GM19395 (cell line): Measurements from ENCODE around the gene FUT4.
"Not testable (repeated sequence)": the region's sequence is repeated elsewhere in the genome, so short reads cannot be mapped to it uniquely, and the experiment has no call there.

ENCODE experiments used
- ATAC-seq: cut with Tn5 transposase; IDR thresholded peaks from one replicate; pipeline ENCODE4 v1.9.1; 2021; ENCODE audit warnings: mild to moderate bottlenecking, moderate library complexity; ENCODE audit not compliant: unreplicated experiment

Gene FUT4

DNA sequence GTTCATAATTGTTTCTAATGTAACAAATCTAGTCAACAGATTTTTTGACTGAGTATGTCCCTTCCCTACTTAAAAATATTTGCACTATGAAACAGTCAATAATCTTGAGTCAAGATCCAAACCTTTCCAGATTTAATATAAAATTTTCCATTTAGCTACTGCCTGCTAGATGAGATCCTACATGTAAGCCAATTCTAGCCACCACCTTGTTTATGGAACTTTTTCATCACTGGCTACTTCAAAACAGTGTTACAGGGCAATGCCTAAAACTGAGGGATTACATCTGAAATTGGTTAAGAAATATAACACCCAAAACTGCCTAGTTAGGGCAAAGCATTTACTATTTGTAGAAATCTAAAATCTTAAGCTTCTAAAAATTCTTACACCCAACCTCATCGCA, 10.5 kb upstream of the FUT4 start:
- ATAC-seq: no peak

DNA sequence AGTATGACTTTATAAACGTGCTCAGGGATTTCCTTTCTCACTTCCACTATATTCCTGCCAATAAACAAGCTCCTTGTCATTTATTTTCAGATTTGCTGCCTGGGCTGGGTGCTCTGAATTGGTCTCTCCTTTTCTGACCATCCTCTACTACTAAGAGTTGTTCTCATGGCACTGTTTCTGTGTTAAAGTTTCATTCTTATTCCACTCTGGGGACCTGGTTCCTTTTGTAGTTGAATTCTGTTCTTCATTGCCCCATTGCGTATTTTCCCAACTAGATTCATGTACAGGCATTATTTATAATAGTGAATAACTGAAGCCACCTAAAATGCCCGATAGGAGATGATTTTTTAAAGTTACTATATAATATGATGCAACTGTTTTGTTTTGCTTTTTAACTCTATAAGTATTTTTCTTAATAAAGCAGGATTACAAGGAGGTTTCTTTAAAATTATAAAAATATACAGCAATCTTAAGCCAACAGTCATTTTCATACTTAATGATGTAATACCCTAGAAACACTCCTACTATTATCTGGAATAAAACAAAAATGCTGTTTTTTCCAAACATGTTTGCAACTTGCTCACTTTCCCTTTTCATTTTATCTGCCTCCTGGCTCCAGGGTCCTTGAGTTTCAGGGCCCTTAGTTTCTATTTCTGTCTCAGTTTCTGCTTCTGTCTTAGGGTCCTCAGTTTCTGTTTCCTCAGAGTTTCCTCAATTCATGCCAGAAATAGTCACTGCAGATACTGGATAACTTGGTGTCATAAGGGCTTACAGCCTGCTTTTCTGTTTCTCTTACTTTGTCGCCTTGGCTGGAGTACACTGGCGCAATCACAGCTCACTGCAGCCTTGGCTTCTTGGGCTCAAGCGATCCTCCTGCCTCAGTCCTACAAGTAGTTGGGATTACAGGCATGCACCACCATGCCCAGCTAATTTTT, 9.8 kb upstream of the FUT4 start:
- no peak for ATAC-seq

DNA sequence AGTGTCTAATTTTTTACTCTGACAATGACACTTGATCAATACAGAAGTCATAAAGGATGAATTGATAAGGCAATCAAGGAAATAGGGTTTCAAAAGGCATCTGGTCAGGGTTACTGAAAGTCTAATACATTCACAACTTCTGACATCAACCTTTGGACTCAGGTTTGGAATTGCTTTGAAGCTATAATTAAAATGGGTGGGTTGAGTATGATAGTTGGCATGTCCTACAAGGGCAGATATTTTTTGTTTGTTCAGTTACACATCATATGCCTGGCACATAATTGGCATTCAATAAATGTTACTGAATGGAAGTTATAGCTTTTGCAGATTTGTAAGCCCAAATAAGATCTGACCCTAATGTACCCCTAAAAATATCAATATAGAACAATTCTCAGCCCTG, 7.3 kb upstream of the FUT4 start:
- ATAC-seq: no peak

- no peak for ATAC-seq
Observed at GRCh38 chr11:94537031-94537600, 6.6 kb upstream of the FUT4 start.

GRCh38 chr11:94539420-94539819, 4.3 kb upstream of the FUT4 start:
- ATAC-seq: no peak

GRCh38 chr11:94544646-94545263, 1.0 kb downstream of the FUT4 start:
- ATAC-seq: peak; percentile 11

DNA sequence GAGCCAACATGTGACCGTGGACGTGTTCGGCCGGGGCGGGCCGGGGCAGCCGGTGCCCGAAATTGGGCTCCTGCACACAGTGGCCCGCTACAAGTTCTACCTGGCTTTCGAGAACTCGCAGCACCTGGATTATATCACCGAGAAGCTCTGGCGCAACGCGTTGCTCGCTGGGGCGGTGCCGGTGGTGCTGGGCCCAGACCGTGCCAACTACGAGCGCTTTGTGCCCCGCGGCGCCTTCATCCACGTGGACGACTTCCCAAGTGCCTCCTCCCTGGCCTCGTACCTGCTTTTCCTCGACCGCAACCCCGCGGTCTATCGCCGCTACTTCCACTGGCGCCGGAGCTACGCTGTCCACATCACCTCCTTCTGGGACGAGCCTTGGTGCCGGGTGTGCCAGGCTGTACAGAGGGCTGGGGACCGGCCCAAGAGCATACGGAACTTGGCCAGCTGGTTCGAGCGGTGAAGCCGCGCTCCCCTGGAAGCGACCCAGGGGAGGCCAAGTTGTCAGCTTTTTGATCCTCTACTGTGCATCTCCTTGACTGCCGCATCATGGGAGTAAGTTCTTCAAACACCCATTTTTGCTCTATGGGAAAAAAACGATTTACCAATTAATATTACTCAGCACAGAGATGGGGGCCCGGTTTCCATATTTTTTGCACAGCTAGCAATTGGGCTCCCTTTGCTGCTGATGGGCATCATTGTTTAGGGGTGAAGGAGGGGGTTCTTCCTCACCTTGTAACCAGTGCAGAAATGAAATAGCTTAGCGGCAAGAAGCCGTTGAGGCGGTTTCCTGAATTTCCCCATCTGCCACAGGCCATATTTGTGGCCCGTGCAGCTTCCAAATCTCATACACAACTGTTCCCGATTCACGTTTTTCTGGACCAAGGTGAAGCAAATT, 1.8 kb downstream of the FUT4 start:
- ATAC-seq: no peak

DNA sequence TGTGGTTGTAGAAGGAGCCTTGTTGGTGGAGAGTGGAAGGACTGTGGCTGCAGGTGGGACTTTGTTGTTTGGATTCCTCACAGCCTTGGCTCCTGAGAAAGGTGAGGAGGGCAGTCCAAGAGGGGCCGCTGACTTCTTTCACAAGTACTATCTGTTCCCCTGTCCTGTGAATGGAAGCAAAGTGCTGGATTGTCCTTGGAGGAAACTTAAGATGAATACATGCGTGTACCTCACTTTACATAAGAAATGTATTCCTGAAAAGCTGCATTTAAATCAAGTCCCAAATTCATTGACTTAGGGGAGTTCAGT, 2.4 kb downstream of the FUT4 start:
- ATAC-seq: no peak

GRCh38 chr11:94546886-94547285, 3.2 kb downstream of the FUT4 start:
- ATAC-seq: no peak

- ATAC-seq: no peak
Observed at GRCh38 chr11:94549146-94549545, 5.4 kb downstream of the FUT4 start.

DNA sequence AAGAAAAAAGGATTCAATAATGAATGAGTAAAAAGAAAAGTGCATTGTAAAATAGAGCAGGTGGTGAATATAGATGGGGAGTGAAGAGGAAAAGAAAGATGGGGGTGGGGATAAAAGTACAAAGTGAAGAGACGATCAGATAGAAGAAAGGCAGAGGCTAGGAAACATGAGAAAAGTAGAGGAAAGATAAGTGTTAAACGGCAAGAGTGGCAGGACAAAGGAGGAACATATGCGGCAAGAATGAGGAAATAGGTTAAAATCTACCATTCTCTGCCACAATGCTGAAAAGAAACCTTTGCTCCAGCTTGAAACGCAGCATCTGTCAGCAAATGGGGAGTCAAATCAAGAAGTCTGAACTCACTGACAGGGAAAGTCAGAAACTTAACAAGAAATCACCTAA, 6.8 kb downstream of the FUT4 start:
- no peak for ATAC-seq

- ATAC-seq: no peak
Observed at GRCh38 chr11:94553938-94554337, 10.2 kb downstream of the FUT4 start.

DNA sequence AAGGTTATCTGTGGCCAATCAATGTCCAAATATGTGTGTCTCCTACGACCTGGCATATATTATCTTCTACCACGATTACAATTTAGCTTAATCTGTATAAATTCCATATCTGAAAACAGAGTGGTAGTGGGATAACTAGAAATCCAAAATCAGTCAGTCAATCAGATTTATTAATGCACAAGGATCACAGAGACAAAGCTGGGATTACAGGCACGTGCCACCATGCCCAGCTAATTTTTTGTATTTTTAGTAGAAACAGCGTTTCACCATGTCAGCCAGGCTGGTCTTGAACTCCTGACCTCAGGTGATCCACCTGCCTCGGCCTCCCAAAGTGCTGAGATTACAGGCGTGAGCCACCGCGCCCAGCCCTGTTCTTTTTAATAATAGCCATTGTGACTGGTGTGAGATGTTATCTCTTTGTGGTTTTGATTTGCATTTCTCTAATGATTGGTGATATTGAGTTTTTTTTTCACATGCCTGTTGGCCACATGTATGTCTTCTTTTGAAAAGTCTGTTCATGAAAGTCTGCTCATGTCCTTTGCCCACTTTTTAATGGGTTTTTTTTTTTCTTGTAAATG, 12.1 kb downstream of the FUT4 start:
- not testable (repeated sequence) for ATAC-seq

DNA sequence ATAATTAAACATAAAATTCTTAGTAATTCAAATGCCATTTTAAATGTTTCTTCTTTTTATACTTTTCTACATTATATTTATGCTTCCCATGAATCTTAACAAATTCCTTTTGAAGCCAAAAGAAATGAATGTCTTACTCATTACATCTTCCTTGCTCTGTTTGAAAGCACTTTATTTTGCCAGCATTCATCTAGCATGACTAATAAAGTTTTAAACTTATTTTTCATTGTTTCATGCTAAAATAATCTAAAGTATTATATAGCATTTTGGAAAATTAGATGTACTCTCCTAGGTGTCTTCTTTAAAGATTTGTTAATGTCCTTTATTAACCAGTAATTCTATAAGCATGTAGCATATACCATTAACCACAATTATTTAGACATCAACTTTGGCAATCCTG, 13.7 kb downstream of the FUT4 start:
- ATAC-seq: no peak

GRCh38 chr11:94557992-94558391, 14.3 kb downstream of the FUT4 start:
- no peak for ATAC-seq

GRCh38 chr11:94558468-94558867, 14.7 kb downstream of the FUT4 start:
- ATAC-seq: no peak

- ATAC-seq: no peak
Observed at GRCh38 chr11:94558932-94559331, 15.2 kb downstream of the FUT4 start.

GRCh38 chr11:94559361-94559760, 15.6 kb downstream of the FUT4 start:
- ATAC-seq: no peak

GRCh38 chr11:94560834-94561233, 17.1 kb downstream of the FUT4 start:
- ATAC-seq: no peak

DNA sequence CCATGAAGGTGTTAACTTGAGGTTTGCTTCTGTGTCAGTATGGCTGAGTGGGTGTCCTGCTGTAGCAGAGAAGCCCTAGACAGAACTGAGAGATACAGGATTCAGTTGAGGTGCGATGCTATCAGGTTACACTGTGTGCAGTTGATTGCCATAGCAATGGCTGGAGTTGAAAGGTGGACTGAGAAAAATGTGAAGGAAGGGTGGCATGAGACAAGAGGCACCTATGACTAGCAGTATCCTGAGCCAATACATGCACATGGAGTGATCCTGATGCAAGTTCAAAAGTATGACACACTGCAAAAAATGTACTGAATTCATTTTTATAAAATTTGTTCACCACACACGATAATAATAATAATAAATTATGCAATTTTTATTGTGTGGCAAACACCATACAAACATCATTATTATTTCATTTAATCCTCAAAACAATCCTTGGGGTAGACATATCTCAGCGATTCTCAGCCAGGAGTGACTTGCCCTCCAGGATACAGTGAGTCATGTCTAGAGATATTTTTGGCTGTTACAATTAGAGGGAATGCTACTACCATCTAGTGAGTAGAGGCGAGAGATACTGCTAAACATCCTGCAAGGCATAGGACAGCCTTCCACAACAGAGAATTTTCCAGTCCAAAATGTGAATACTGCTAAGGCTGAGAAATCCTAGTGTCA, 19.6 kb downstream of the FUT4 start:
- no peak for ATAC-seq
